TTC549 (cell line): ENCODE measurements around the gene KIF16B.
"Not testable (repeated sequence)": the region's sequence is repeated elsewhere in the genome, so short reads cannot be mapped to it uniquely, and the experiment has no call there.

Experiments
- FAIRE-seq: peaks from 2 replicates; lab custom pipeline; 2012; peaks lifted over from hg19 to GRCh38; lab: Jason Lieb, UNC

KIF16B gene

DNA sequence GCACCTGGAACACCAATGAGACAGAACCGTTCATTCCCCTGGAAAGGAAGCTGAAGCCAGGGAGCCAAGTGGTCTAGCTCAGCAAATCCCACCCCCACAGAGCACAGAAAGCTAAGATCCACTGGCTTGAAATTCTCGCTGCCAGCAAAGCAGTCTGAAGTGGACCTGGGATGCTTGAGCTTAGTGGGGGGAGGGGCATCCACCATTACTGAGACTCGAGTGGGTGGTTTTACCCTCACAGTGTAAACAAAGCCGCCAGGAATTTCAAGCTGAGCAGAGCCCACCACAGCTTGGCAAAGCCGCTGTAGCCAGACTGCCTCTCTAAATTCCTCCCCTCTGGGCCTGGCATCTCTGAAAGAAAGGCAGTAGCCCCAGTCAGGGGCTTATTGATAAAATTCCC lies 53.1 kb downstream of the KIF16B start:
- no peak for FAIRE-seq

- not testable (repeated sequence) for FAIRE-seq
These were observed 53.6 kb downstream of the KIF16B start for GRCh38 chr20:16519673-16520072.

GRCh38 chr20:16518784-16519084 lies 54.5 kb downstream of the KIF16B start:
- no peak for FAIRE-seq

DNA sequence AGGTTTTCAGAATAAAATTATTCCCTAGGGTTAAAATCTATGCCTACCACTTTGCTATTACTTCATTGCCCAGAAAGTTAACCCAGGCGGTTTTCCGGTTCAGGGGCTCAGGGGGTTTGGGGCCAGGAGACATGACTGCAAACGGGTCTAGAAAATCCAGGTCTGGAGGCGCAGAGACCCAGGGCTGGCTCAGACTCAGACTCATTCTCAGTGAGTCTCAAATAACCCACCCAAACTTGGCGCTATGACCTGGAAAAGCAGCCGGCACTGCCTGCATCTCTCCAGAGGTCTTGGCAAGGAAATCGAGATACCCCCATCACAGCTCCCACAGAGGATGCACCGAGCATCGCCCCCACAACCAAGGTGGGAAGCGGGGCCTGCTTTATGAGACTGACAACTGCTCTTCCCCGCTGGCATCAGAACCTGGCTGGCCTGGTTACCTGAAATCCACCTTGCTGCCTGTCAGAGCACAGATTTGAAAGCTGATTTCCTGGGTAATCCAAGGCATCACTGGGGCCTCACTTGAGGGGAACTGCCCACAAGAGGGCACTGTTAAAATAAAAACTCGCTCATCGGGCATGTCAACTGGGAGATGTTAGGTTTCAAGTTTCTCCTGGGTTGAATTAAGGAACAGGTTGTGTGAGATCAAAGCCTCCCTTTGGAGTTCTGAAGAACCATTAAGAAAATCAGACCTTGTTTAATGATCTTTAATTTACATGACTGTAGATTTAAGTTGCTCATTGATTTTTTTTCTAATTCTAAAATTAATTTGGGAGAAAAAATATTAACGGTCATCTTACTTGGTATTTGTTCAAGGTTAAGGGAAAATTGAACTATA lies 55.1 kb downstream of the KIF16B start:
- FAIRE-seq: no peak

DNA sequence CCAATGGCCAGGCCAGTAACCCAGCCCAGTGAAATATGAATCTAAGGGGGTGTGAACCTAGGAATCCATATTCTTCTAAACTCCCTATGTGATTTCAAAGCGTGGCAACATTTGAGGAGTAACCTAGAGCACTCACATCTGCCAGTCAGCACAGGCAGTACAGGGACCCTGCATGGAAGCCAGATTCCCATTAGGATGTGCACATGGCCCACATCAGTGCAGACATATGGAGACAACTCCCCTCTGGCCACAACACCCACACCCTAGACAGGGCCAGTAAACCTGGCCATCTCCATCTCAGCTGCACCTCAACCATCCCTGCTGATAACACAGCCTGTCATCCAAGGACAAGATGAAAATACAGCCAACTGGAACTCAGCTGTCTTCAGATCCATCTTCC lies 56.5 kb downstream of the KIF16B start:
- FAIRE-seq: no peak

DNA sequence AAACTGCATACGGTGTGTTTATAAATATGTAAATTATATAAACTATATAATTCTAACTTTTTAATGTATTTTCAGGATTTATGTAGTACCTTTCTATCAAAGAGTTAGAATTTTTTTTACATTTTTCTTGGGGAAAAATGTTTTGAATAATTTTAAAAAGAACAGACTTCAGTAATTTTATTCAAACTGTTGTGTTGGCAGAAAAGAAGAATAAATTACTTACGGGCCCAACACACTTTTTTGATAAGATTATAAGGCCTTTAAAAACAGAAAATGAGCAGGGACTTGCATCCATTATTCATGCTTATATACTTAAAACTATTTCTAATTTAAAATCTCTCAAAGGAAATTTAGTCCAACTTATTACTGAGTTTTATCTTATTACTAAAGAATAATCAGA lies 58.2 kb downstream of the KIF16B start:
- FAIRE-seq: no peak

GRCh38 chr20:16514140-16514539 lies 59.1 kb downstream of the KIF16B start:
- no peak for FAIRE-seq

GRCh38 chr20:16505894-16506293 lies 67.4 kb downstream of the KIF16B start:
- no peak for FAIRE-seq

DNA sequence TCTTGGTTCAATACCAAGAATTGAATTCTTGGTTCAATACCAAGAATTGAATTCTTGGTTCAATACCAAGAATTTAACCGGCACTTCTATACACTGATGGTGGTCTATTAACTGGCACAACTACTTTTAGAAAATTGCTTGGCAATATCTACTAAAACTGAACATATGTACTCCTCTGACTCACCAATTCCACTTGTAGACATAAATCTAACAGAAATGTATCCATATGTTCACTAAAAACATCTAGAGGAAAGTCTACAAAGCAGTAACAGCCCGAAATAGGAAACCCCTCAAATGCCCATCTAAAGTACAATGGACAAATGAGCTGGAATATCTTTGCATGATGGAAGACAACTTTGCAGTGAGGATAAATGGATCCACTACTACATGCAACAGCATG lies 71.9 kb downstream of the KIF16B start:
- FAIRE-seq: no peak

DNA sequence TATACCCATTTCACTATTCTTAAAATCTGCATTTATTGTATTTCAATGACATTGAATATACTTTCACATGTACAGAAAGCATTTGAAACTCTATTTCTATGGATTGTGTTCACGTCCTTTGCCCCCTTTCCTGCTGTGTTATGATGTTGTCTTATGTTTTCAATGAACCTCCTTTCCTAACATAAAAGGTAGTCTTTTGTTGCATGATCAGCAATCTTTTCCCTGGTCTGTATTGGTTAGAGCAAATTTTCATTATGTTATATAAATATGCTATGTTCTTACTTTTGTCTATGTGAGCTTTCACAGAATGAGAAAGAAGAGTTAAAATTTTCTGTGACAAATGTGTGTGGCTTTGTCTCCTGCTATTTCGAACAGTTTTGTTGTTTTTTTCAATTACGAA lies 73.1 kb downstream of the KIF16B start:
- FAIRE-seq: no peak

GRCh38 chr20:16498526-16499253 lies 74.6 kb downstream of the KIF16B start:
- FAIRE-seq: no peak

- no peak for FAIRE-seq
These were observed 75.4 kb downstream of the KIF16B start for GRCh38 chr20:16497896-16498295.

DNA sequence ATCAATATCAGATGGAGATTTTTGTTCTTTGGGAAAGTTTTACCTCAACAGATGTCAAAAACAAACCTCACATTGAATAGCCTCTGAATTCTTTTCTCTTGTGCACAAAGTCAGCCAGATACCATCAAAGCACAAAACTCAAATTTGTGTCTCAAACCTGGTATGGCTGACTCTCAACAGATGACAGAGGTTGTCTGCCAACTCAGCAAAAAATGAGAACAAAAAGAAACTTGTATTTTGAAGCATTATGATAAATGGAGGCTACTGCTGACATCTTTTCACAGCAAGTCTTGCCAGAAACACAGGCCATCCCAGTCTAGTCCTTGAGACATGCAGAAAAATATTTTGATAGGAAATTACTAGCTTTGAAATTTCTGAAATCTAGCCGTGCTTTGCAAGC lies 79.8 kb downstream of the KIF16B start:
- no peak for FAIRE-seq

GRCh38 chr20:16491294-16491905 lies 81.8 kb downstream of the KIF16B start:
- FAIRE-seq: no peak

DNA sequence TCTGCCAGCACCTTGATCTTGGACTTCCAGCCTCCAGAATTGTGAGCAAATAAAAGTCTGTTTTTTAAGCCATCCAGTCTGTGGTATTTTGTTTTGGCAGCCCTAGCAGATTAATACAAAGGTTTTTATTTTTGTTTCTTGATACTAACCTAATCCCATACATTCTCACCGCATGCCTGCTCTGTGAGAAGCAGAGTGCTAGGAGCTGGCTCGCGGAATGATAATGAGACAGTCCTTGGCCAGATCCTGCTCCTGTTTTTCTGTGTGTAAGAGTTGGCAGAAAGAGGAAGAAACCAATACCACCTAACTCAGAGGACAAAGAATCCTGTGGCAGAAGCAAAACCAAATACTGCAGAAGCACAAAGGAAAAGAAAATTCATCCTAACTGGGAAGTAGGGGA lies 82.6 kb downstream of the KIF16B start:
- no peak for FAIRE-seq

GRCh38 chr20:16488616-16489015 lies 84.6 kb downstream of the KIF16B start:
- no peak for FAIRE-seq

- FAIRE-seq: no peak
These were observed 85.2 kb downstream of the KIF16B start for GRCh38 chr20:16488086-16488485.

- no peak for FAIRE-seq
These were observed 86.7 kb downstream of the KIF16B start for GRCh38 chr20:16486532-16486931.

GRCh38 chr20:16485401-16485800 lies 87.8 kb downstream of the KIF16B start:
- FAIRE-seq: no peak

- FAIRE-seq: no peak
These were observed 90.2 kb downstream of the KIF16B start for GRCh38 chr20:16483024-16483423.

- no peak for FAIRE-seq
These were observed 91.3 kb downstream of the KIF16B start for GRCh38 chr20:16481977-16482376.

DNA sequence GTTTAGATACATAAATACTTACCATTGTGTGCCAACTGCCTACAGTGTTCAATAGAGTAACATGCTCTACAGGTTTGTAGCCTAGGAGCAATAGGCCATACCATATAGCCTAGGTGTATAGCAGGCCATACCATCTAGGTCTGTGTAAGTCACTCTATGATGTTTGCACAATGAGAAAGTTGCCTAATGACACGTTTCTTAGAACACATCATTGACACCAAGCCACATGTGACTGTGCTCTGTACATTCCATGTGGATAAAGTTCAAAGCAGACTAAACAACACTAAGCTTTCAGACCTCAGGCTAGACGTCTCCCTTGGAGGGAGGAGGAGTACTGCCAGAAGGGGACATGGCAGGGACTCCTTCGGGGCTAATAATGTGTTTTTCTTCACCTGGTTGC lies 93.6 kb downstream of the KIF16B start:
- FAIRE-seq: no peak

DNA sequence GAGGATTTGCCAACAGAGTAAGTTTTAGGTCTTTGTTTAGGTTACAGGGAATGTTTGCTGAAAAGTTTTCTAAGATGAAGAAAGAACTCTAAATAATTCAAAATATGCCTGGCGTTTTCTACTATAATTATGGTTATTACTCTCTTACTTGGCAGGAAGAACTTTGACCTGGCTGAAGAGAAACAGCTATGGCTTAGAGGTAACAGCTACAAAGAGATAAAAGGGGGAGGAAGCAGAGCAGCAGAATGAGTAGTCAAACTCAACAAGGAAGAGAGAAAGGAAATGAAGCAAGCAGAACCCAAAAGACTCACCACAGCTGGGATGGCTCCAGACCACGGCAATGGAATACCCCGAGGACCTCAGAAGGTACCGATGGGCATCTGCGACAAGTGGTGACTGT lies 95.6 kb downstream of the KIF16B start:
- FAIRE-seq: no peak

DNA sequence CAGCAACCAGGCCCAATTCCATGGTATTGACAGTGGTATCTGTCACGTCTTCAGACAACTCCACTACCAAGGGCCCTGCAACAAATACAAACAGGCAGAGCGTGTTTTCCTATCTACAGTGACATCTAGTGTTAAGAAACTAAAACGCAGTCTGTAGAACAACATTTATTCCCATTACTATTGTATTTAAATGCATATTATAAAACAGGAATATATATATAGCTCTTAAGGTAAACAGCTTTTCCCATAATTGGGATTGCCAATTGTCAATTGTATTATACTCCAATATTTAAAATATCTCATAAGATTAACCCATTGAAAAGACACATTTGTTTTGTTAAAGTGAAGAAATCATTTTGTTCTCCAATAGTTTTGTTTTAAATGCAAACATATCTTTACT lies 97.2 kb downstream of the KIF16B start:
- FAIRE-seq: peak; percentile 67
